Breast epithelium (tissue), 3 donors: ENCODE results near the gene TBC1D22B.

Source experiments
- POLR2A ChIP-seq: fragments of 450-650 bp; IDR thresholded peaks from one replicate; pipeline ENCODE4 v1.6.1; 2016; ENCODE audit warnings: antibody characterized with exemption, mild to moderate bottlenecking, moderate library complexity
- TF ChIP-seq, protein P1 (sequence below), 3 donors: fragments of 450-650 bp; IDR thresholded peaks; one replicate each; pipeline ENCODE4 v1.5.1; 2016 to 2017; ENCODE audit warnings: antibody characterized with exemption in 3 of 3, mild to moderate bottlenecking in 3 of 3, moderate library complexity in 3 of 3

DNA sequence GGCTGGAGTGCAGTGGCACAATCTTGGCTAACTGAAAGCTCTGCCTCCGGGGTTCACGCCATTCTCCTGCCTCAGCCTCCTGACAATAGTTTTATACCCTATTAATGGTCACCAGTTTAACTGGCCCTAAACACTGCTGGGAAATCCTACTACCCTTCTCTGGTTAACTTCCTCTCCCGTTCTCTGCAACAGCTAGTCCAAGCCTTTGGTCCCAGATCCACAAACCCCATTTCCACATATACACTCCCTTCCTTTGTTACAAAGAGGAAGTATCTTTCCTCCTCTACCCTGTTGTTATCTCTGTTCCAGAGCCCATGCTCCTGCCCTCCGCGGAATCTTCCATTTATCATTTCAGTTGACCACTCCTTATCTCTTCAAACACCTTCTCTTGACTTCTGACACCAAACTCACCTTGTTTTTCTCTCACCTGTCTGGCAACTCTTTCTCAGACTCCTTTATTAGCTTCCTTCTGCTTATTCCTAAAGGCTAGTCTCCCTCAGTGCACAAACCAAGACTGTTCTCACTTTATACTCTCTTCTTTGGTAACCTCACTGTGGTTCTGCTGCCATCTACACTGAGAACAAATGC is 25.0 kb upstream of the TBC1D22B start:
- TF ChIP-seq, protein P1, sequence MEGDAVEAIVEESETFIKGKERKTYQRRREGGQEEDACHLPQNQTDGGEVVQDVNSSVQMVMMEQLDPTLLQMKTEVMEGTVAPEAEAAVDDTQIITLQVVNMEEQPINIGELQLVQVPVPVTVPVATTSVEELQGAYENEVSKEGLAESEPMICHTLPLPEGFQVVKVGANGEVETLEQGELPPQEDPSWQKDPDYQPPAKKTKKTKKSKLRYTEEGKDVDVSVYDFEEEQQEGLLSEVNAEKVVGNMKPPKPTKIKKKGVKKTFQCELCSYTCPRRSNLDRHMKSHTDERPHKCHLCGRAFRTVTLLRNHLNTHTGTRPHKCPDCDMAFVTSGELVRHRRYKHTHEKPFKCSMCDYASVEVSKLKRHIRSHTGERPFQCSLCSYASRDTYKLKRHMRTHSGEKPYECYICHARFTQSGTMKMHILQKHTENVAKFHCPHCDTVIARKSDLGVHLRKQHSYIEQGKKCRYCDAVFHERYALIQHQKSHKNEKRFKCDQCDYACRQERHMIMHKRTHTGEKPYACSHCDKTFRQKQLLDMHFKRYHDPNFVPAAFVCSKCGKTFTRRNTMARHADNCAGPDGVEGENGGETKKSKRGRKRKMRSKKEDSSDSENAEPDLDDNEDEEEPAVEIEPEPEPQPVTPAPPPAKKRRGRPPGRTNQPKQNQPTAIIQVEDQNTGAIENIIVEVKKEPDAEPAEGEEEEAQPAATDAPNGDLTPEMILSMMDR (IDR thresholded peaks at IDR 0.05), result no peak
- no peak for TF ChIP-seq POLR2A
